Colonic mucosa (tissue), 4 donors: ENCODE results near the gene C2CD4B. TPM values are rescaled to one million over a fixed set of nuclear protein-coding genes. Genes with fewer than 3 reads are reported as not detected.

ENCODE experiments used
- DNase-seq: peaks from one replicate; pipeline ENCODE4 v3.0.0-alpha.2; 2020
- H3K27ac ChIP-seq: fragments of 200-600 bp; one replicate; pipeline ENCODE4 v1.8.0; 2021
- H3K27me3 ChIP-seq: fragments of 200-600 bp; one replicate; pipeline ENCODE4 v1.8.0; 2021
- H3K36me3 ChIP-seq: fragments of 200-600 bp; one replicate; pipeline ENCODE4 v1.8.0; 2021
- H3K4me1 ChIP-seq: fragments of 200-600 bp; one replicate; pipeline ENCODE4 v1.8.0; 2021; ENCODE audit warnings: mild to moderate bottlenecking
- H3K4me3 ChIP-seq: fragments of 200-600 bp; one replicate; pipeline ENCODE4 v1.8.0; 2021
- H3K9ac ChIP-seq, 2 donors: one replicate each; pipeline ENCODE4 v1.7.0; 2013; ENCODE audit warnings: control low read depth in 2 of 2, low read depth in 2 of 2, low read length in 2 of 2
- H3K9me3 ChIP-seq: fragments of 200-600 bp; one replicate; pipeline ENCODE4 v1.8.0; 2021
- intact Hi-C: fragments of 100-400 bp; cut with DNase I; formaldehyde crosslinking; loops from one replicate; pipeline ENCODE4 v1.14.1; 2022
- total RNA-seq, 2 donors: library from RNA; stranded (reverse); fragmentation: NEBNext Ultra II Directional in 1 of 2; extraction: Animal tissue kit (Norgen Biotek cat#: 25700) in 1 of 2; gene quantifications; one replicate each; pipeline ENCODE4 v1.2.1, GENCODE V29; 2021
- TF ChIP-seq, protein P1 (sequence below): fragments of 200-600 bp; IDR thresholded peaks from one replicate; pipeline ENCODE4 v1.8.0; 2022; ENCODE audit warnings: antibody characterized with exemption, mild to moderate bottlenecking
- donor health status: healthy.
- donor health status: DM: no; HTN: no; CAD: no.
- donor health status: DM: no; HTN: no; CAD: no.

Gene C2CD4B, protein sequence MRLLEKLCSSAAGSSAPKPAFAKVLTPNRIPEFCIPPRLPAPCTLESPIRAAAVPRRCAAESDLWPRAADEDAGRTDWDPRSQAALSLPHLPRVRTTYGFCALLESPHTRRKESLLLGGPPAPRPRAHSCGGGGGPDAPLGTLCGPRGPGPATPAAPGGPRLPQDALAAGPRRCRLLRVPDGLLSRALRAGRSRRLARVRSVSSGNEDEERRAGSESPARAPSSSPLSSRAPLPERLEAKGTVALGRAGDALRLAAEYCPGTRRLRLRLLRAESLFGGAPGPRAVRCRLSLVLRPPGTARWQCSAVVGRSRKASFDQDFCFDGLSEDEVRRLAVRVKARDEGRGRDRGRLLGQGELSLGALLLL
- total RNA-seq, result 1 to 10 TPM; 2.6 to 5.4 TPM

DNA sequence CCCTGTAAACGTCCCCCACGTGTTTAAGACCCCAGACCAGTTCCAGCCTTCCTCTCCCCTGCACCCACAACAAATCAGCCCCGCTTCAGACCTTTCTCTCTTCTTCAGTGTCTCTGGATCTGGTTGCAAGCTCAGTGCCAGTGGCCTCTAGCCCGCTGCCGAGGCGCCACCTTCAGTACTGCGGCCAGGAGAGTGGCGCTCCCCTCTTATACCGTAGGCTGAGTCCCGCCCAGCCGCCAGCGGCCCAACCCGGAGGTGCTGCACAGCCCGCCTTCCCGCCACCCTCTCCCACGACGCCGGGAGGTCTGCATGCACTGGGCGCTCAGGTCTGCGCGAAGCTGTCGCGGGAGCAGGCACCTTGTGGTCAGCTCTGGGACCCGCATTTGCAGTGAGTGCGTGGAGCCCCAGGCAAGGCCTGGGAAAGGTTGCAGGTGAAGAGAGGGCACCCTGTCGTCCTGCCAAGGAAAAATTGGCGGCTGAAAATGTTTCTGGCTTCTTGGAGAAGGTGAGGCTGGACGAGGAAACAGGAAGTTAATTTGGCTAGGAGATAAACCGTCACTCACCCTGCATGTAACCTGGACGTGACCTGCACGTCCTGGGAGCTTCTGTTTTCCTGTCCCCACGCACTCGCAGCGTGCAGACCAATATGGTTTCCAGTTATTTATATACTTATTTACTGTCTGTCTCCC is at the start of gene C2CD4B:
Gene C2CD4B, minus strand, starts transcription at position 182 of the 689 bp plus-strand sequence. CDS start 301 bp downstream, outside the sequence.
- H3K4me3 ChIP-seq, result peak within 1 kb of the TSS; percentile 47
- no peaks in the 10 kb centered on the region for H3K36me3 ChIP-seq
- no peak within 1 kb of the TSS for H3K27ac ChIP-seq
- no peaks in the 10 kb centered on the region for H3K4me1 ChIP-seq
- TF ChIP-seq, protein P1, sequence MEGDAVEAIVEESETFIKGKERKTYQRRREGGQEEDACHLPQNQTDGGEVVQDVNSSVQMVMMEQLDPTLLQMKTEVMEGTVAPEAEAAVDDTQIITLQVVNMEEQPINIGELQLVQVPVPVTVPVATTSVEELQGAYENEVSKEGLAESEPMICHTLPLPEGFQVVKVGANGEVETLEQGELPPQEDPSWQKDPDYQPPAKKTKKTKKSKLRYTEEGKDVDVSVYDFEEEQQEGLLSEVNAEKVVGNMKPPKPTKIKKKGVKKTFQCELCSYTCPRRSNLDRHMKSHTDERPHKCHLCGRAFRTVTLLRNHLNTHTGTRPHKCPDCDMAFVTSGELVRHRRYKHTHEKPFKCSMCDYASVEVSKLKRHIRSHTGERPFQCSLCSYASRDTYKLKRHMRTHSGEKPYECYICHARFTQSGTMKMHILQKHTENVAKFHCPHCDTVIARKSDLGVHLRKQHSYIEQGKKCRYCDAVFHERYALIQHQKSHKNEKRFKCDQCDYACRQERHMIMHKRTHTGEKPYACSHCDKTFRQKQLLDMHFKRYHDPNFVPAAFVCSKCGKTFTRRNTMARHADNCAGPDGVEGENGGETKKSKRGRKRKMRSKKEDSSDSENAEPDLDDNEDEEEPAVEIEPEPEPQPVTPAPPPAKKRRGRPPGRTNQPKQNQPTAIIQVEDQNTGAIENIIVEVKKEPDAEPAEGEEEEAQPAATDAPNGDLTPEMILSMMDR, result no peak
- peak within 1 kb of the TSS in 1 of 2 donors; percentile 47 for H3K9ac ChIP-seq
- DNase-seq, result peak; percentile 82
- no peaks in the 10 kb centered on the region for H3K9me3 ChIP-seq
- intact Hi-C loops, result no loop called here
- peaks cover 8% of the 10 kb centered on the region for H3K27me3 ChIP-seq

DNA sequence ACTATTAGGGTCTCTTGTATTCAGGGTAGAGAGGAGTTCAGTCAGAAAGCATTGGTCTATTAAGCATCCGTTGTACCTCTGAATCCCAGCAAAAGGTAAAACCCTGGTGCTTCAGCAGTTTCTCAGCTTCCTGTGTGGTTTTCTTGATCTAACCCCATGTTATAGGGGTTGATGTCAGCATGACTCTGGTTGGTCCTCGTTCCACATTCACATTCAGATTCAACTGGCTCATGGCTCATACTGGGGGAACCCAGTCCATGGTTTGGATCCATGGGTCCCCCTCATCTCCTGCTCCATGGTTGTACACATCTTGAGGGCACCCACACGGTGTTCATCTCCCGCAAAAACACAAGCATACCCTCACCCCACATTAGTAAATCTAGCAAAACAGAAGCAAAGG is 47.7 kb upstream of the C2CD4B start:
- intact Hi-C loops, result no loop called here
- H3K4me3 ChIP-seq, result no peak overlapping the region
- TF ChIP-seq, protein P1, result no peak
- H3K9ac ChIP-seq, result no peak overlapping the region
- no peaks in the 10 kb centered on the region for H3K36me3 ChIP-seq
- no peaks in the 10 kb centered on the region for H3K27me3 ChIP-seq
- H3K27ac ChIP-seq, result no peak overlapping the region
- no peaks in the 10 kb centered on the region for H3K9me3 ChIP-seq
- H3K4me1 ChIP-seq, result no peaks in the 10 kb centered on the region
- no peak for DNase-seq

DNA sequence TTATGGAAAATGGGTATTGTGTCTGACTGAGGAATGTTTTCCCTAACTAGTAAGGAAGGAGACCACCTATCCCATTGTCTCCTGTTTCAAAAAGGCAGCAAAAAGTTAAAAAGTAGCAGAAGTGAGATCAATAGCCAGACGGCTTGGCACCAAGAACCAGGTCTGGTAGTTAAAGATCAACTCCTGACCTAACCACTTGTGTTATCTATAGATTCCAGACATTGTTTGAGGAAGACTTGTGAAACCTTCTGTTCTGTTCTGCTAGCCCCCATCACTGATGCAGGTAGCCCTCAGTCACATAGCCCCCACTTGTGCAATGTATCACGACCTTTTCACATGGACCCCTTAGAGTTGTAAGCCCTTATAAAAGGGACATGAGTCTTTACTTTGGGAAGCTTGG is 46.3 kb upstream of the C2CD4B start:
- H3K9me3 ChIP-seq, result no peaks in the 10 kb centered on the region
- intact Hi-C loops, result no loop called here
- H3K9ac ChIP-seq, result no peak overlapping the region
- no peaks in the 10 kb centered on the region for H3K4me1 ChIP-seq
- TF ChIP-seq, protein P1, result no peak
- no peaks in the 10 kb centered on the region for H3K27me3 ChIP-seq
- no peaks in the 10 kb centered on the region for H3K36me3 ChIP-seq
- DNase-seq, result no peak
- no peak overlapping the region for H3K4me3 ChIP-seq
- no peak overlapping the region for H3K27ac ChIP-seq

DNA sequence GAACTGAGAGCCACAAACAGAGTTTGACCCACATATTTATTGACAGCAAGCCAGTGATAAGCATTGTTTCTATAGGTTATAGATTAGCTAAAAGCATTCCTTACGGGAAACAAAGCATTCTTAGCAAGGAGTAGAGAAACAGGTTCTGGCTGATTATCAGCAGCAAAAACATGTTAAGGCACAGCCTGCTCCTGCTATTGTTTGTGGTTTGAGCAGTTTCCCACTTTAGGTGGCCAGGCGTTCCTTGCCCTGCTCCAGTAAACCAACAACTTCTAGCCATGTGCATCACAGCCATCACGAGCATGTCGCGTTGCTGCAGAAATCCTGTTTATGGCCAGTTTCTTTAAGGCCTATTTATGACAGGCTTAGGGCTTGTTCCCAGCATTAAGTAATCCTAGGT is 44.7 kb upstream of the C2CD4B start:
- no peaks in the 10 kb centered on the region for H3K36me3 ChIP-seq
- intact Hi-C loops, result no loop called here
- DNase-seq, result no peak

DNA sequence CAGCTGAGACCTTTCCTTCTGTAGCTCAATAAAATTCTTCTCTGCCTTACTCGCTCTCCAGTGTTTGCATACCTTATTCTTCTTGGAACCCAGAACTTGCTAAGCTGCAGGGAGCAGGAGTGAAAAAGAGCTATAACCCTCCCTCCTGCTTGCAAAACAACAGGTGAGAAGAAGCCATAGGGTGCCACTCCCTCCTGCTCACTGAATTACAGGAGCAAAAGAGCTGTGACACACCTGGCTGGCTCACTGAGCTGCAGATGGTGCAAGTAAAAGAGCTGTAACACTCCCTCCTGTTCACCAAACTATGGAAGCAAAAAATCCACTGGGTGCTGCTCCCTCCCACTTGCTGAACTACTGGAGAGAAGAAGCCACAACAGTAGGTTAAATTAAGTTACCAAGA is 44.2 kb upstream of the C2CD4B start:
- H3K4me3 ChIP-seq, result no peak overlapping the region
- H3K4me1 ChIP-seq, result no peaks in the 10 kb centered on the region
- H3K9ac ChIP-seq, result no peak overlapping the region
- DNase-seq, result peak; percentile 24
- H3K36me3 ChIP-seq, result no peaks in the 10 kb centered on the region
- intact Hi-C loops, result no loop called here
- H3K27me3 ChIP-seq, result no peaks in the 10 kb centered on the region
- H3K27ac ChIP-seq, result peak overlapping the region; percentile 22
- no peaks in the 10 kb centered on the region for H3K9me3 ChIP-seq
- TF ChIP-seq, protein P1, result no peak

More for the DNA sequence above, 44.7 kb upstream of the C2CD4B start:
- Histone ChIP-seq H3K4me1 (no peaks in the 10 kb centered on the region), H3K27me3 (no peaks in the 10 kb centered on the region), H3K27ac (peak overlapping the region; percentile 22), H3K4me3 (no peak overlapping the region), H3K9me3 (no peaks in the 10 kb centered on the region), H3K9ac (no peak overlapping the region)
- TF ChIP-seq, protein P1, result no peak
